H9 (cell line): Measurements from ENCODE around the gene RNASE9. TPM values are rescaled to one million over a fixed set of nuclear protein-coding genes. Genes with fewer than 3 reads are reported as not detected.

Experiments
- DNase-seq: peaks from one replicate; pipeline ENCODE4 v3.0.0-alpha.2; 2017
- H2AFZ ChIP-seq: one replicate; pipeline ENCODE4 v1.6.1; 2013; ENCODE audit warnings: mild to moderate bottlenecking, low read length, control low read depth, moderate library complexity
- H2AK5ac ChIP-seq: 2 replicates; pipeline ENCODE4 v1.6.1; 2013; ENCODE audit warnings: low read length, control low read depth, mixed read lengths; ENCODE audit not compliant: insufficient read length
- H2BK120ac ChIP-seq: one replicate; pipeline ENCODE4 v1.6.1; 2013; ENCODE audit warnings: low read depth, mild to moderate bottlenecking, low read length, control low read depth, inconsistent platforms; ENCODE audit not compliant: poor library complexity, severe bottlenecking
- H2BK12ac ChIP-seq: 2 replicates; pipeline ENCODE4 v1.6.1; 2013; ENCODE audit warnings: low read length, control low read depth, mixed read lengths, low read depth; ENCODE audit not compliant: insufficient read length
- H2BK15ac ChIP-seq: 2 replicates; pipeline ENCODE4 v1.6.1; 2013; ENCODE audit warnings: low read depth, low read length, control low read depth
- H2BK20ac ChIP-seq: one replicate; pipeline ENCODE4 v1.6.1; 2013; ENCODE audit warnings: low read depth, mild to moderate bottlenecking, low read length, control low read depth, inconsistent platforms; ENCODE audit not compliant: poor library complexity, severe bottlenecking
- H2BK5ac ChIP-seq: 2 replicates; pipeline ENCODE4 v1.6.1; 2013; ENCODE audit warnings: low read length, control low read depth, mixed read lengths; ENCODE audit not compliant: insufficient read length
- H3K14ac ChIP-seq: 2 replicates; pipeline ENCODE4 v1.6.1; 2013; ENCODE audit warnings: low read length, control low read depth; ENCODE audit not compliant: insufficient read depth
- H3K18ac ChIP-seq: 2 replicates; pipeline ENCODE4 v1.6.1; 2013; ENCODE audit warnings: low read depth, mild to moderate bottlenecking, mixed read lengths, low read length, control low read depth; ENCODE audit not compliant: insufficient read length
- H3K23ac ChIP-seq: 2 replicates; pipeline ENCODE4 v1.6.1; 2013; ENCODE audit warnings: low read length, control low read depth, mixed read lengths, low read depth; ENCODE audit not compliant: insufficient read length
- H3K23me2 ChIP-seq: 2 replicates; pipeline ENCODE4 v1.6.1; 2013; ENCODE audit warnings: low read depth, mild to moderate bottlenecking, mixed read lengths, low read length, control low read depth; ENCODE audit not compliant: insufficient read length, poor library complexity, severe bottlenecking
- H3K27ac ChIP-seq: 2 replicates; pipeline ENCODE4 v1.5.1; 2013; ENCODE audit warnings: low read length, control low read depth, mixed read lengths, low read depth; ENCODE audit not compliant: insufficient read length
- H3K27me3 ChIP-seq: 2 replicates; pipeline ENCODE4 v1.6.1; 2013; ENCODE audit warnings: low read length, control low read depth, inconsistent platforms; ENCODE audit not compliant: insufficient read depth
- H3K4ac ChIP-seq: 2 replicates; pipeline ENCODE4 v1.6.1; 2013; ENCODE audit warnings: low read depth, mild to moderate bottlenecking, control low read depth, inconsistent platforms, low read length, moderate library complexity
- H3K4me1 ChIP-seq: 2 replicates; pipeline ENCODE4 v1.6.1; 2013; ENCODE audit warnings: low read length, control low read depth, inconsistent platforms; ENCODE audit not compliant: insufficient read depth
- H3K4me2 ChIP-seq: 2 replicates; pipeline ENCODE4 v1.6.1; 2013; ENCODE audit warnings: low read length, control low read depth, mixed read lengths; ENCODE audit not compliant: insufficient read length, insufficient read depth
- H3K56ac ChIP-seq: 2 replicates; pipeline ENCODE4 v1.6.1; 2013; ENCODE audit warnings: low read depth, mild to moderate bottlenecking, mixed read lengths, low read length, control low read depth; ENCODE audit not compliant: insufficient read length
- H3K79me1 ChIP-seq: 2 replicates; pipeline ENCODE4 v1.6.1; 2013; ENCODE audit warnings: low read depth, mild to moderate bottlenecking, moderate library complexity, low read length, control low read depth, inconsistent platforms; ENCODE audit not compliant: insufficient read depth, poor library complexity, severe bottlenecking
- H3K79me2 ChIP-seq: 2 replicates; pipeline ENCODE4 v1.6.1; 2013; ENCODE audit warnings: low read length, control low read depth, inconsistent platforms; ENCODE audit not compliant: insufficient read depth
- H3K9ac ChIP-seq: 2 replicates; pipeline ENCODE4 v1.6.1; 2013; ENCODE audit warnings: low read length, control low read depth, mixed read lengths; ENCODE audit not compliant: insufficient read length; ENCODE audit errors: extremely low read depth
- H3K9me3 ChIP-seq: one replicate; pipeline ENCODE4 v1.6.1; 2013; ENCODE audit warnings: low read depth, low read length, inconsistent platforms; ENCODE audit not compliant: control insufficient read depth
- H3T11ph ChIP-seq: one replicate; pipeline ENCODE4 v1.6.1; 2013; ENCODE audit warnings: mild to moderate bottlenecking, low read length, control low read depth, inconsistent platforms
- H4K20me1 ChIP-seq: one replicate; pipeline ENCODE4 v1.6.1; 2013; ENCODE audit not compliant: control insufficient read depth, insufficient read length, insufficient read depth
- H4K5ac ChIP-seq: 2 replicates; pipeline ENCODE4 v1.6.1; 2013; ENCODE audit warnings: low read depth, mild to moderate bottlenecking, mixed read lengths, low read length, control low read depth; ENCODE audit not compliant: insufficient read length
- H4K8ac ChIP-seq: replicated peaks from 2 replicates; pipeline ENCODE4 v1.6.1; 2013; ENCODE audit warnings: low read length, control low read depth, mixed read lengths, low read depth; ENCODE audit not compliant: insufficient read length
- H4K91ac ChIP-seq: 2 replicates; pipeline ENCODE4 v1.6.1; 2013; ENCODE audit warnings: low read depth, mild to moderate bottlenecking, moderate library complexity, mixed read lengths, low read length, control low read depth; ENCODE audit not compliant: insufficient read length
- H3K27ac Mint-ChIP-seq, 3 experiments: 2 replicates in 2 of 3; 3 replicates in 1 of 3; pipeline ENCODE4 v1.8.0; 2020 to 2021; ENCODE audit warnings: mixed read lengths in 3 of 3, mild to moderate bottlenecking in 1 of 3, moderate library complexity in 1 of 3
- H3K27me3 Mint-ChIP-seq: 2 replicates; pipeline ENCODE4 v1.8.0; 2021; ENCODE audit warnings: low read depth, mild to moderate bottlenecking, moderate library complexity, mixed read lengths
- H3K36me3 Mint-ChIP-seq, 3 experiments: 2 replicates in 2 of 3; 3 replicates in 1 of 3; pipeline ENCODE4 v1.8.0; 2020 to 2021; ENCODE audit warnings: low read depth in 3 of 3, mixed read lengths in 3 of 3; ENCODE audit not compliant: insufficient read depth in 1 of 3
- H3K4me1 Mint-ChIP-seq, 2 experiments: 2 replicates each; pipeline ENCODE4 v1.8.0; 2020; ENCODE audit warnings: mixed read lengths in 2 of 2
- H3K4me3 Mint-ChIP-seq, 2 experiments: 2 replicates in 1 of 2; 3 replicates in 1 of 2; pipeline ENCODE4 v1.8.0; 2020 to 2021; ENCODE audit warnings: mild to moderate bottlenecking in 2 of 2, mixed read lengths in 2 of 2, moderate library complexity in 1 of 2
- H3K9me3 Mint-ChIP-seq, 2 experiments: 2 replicates in 1 of 2; 3 replicates in 1 of 2; pipeline ENCODE4 v1.8.0; 2020; ENCODE audit warnings: mild to moderate bottlenecking in 2 of 2, mixed read lengths in 2 of 2, moderate library complexity in 1 of 2
- WGBS: extraction: QIAGEN DNeasy Blood & Tissue Kit; methylation state at CpG from one replicate; pipeline ENCODE4 v1.1.7; 2013; ENCODE audit warnings: missing lambda C conversion rate, low lambda C conversion rate, mixed read lengths; ENCODE audit not compliant: insufficient read length; ENCODE audit errors: extremely low coverage; 5-methylcytosine and 5-hydroxymethylcytosine counted together
- total RNA-seq: library from RNA; stranded (reverse); gene quantifications from 2 replicates; pipeline ENCODE4 v1.2.1, GENCODE V29; 2021
- TF ChIP-seq, protein P1 (sequence below): fragments of 200-600 bp; sonication (generic); conservative IDR thresholded peaks from 3 replicates; pipeline ENCODE4 v1.8.0; 2021; ENCODE audit warnings: antibody characterized with exemption, mild to moderate bottlenecking

RNASE9 gene
- total RNA-seq, 1 experiment from 2014 or later = not detected

DNA sequence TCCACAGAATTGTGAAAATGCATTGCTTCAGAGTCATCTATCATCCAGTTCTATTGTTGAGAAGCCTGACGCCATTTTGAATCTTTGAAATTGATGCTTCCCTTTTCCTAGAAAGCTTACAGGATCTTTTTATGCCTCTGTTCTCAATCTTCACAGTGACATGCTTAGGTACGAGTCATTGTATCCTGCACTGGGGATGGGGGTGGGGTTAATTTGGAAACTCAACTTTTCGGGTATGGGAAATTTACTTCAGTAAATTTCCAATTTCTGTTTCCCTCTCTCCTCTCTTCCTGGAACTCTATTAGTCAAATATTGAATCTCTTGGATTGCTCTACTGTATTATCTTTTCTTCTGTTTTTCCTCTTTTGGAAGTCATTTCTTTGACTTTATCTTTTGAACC is 31.0 kb downstream of the RNASE9 start:
- H2BK15ac ChIP-seq = no peak overlapping the region
- H3K4ac ChIP-seq = no peak overlapping the region
- no peaks in the 10 kb centered on the region for H3K79me2 ChIP-seq
- no peak overlapping the region for H2AK5ac ChIP-seq
- H3K9me3 Mint-ChIP-seq = no peaks in the 10 kb centered on the region
- no peaks in the 10 kb centered on the region for H3K23me2 ChIP-seq
- no peaks in the 10 kb centered on the region for H3K27me3 Mint-ChIP-seq
- H4K91ac ChIP-seq = no peak overlapping the region
- H3K4me1 ChIP-seq = no peaks in the 10 kb centered on the region
- no peaks in the 10 kb centered on the region for H3K36me3 Mint-ChIP-seq
- no peaks in the 10 kb centered on the region; the same call in 1 of the 2 replicates for H3K27me3 ChIP-seq
- no peak overlapping the region for H3K14ac ChIP-seq
- TF ChIP-seq, protein P1, sequence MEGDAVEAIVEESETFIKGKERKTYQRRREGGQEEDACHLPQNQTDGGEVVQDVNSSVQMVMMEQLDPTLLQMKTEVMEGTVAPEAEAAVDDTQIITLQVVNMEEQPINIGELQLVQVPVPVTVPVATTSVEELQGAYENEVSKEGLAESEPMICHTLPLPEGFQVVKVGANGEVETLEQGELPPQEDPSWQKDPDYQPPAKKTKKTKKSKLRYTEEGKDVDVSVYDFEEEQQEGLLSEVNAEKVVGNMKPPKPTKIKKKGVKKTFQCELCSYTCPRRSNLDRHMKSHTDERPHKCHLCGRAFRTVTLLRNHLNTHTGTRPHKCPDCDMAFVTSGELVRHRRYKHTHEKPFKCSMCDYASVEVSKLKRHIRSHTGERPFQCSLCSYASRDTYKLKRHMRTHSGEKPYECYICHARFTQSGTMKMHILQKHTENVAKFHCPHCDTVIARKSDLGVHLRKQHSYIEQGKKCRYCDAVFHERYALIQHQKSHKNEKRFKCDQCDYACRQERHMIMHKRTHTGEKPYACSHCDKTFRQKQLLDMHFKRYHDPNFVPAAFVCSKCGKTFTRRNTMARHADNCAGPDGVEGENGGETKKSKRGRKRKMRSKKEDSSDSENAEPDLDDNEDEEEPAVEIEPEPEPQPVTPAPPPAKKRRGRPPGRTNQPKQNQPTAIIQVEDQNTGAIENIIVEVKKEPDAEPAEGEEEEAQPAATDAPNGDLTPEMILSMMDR = no peak
- no peak overlapping the region for H3K27ac Mint-ChIP-seq
- H2BK12ac ChIP-seq = no peak overlapping the region
- no peak overlapping the region for H3K27ac ChIP-seq
- H3K9me3 ChIP-seq = no peaks in the 10 kb centered on the region
- peaks cover 4 to 6% of the 10 kb centered on the region in 2 experiments; a peak in 3 of 4 replicates for H3K4me1 Mint-ChIP-seq
- H2BK20ac ChIP-seq = no peak overlapping the region
- H3K4me3 Mint-ChIP-seq = peak overlapping the region in 1 of 2 experiments; percentile 22; a peak in 1 of 5 replicates
- no peak overlapping the region for H3K9ac ChIP-seq
- no peak overlapping the region for H3T11ph ChIP-seq
- no peak overlapping the region for H2BK5ac ChIP-seq
- H3K56ac ChIP-seq = no peak overlapping the region
- H2AFZ ChIP-seq = no peak overlapping the region
- WGBS = no CpG with 5 or more reads among the region's 3 CpGs
- H3K23ac ChIP-seq = no peak overlapping the region
- no peaks in the 10 kb centered on the region for H4K20me1 ChIP-seq
- no peak overlapping the region for H4K8ac ChIP-seq
- no peak overlapping the region for H2BK120ac ChIP-seq
- no peak overlapping the region for H3K4me2 ChIP-seq
- H3K79me1 ChIP-seq = no peaks in the 10 kb centered on the region
- DNase-seq = no peak
- H3K18ac ChIP-seq = no peak overlapping the region
- no peak overlapping the region for H4K5ac ChIP-seq
